HG03139 (cell line): ENCODE data around the gene DECR2.
"Not testable (repeated sequence)": the region's sequence is repeated elsewhere in the genome, so short reads cannot be mapped to it uniquely, and the experiment has no call there.

Experiments used
- ATAC-seq: cut with Tn5 transposase; IDR thresholded peaks from one replicate; pipeline ENCODE4 v1.9.1; 2021; ENCODE audit not compliant: unreplicated experiment

Gene DECR2, protein sequence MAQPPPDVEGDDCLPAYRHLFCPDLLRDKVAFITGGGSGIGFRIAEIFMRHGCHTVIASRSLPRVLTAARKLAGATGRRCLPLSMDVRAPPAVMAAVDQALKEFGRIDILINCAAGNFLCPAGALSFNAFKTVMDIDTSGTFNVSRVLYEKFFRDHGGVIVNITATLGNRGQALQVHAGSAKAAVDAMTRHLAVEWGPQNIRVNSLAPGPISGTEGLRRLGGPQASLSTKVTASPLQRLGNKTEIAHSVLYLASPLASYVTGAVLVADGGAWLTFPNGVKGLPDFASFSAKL

DNA sequence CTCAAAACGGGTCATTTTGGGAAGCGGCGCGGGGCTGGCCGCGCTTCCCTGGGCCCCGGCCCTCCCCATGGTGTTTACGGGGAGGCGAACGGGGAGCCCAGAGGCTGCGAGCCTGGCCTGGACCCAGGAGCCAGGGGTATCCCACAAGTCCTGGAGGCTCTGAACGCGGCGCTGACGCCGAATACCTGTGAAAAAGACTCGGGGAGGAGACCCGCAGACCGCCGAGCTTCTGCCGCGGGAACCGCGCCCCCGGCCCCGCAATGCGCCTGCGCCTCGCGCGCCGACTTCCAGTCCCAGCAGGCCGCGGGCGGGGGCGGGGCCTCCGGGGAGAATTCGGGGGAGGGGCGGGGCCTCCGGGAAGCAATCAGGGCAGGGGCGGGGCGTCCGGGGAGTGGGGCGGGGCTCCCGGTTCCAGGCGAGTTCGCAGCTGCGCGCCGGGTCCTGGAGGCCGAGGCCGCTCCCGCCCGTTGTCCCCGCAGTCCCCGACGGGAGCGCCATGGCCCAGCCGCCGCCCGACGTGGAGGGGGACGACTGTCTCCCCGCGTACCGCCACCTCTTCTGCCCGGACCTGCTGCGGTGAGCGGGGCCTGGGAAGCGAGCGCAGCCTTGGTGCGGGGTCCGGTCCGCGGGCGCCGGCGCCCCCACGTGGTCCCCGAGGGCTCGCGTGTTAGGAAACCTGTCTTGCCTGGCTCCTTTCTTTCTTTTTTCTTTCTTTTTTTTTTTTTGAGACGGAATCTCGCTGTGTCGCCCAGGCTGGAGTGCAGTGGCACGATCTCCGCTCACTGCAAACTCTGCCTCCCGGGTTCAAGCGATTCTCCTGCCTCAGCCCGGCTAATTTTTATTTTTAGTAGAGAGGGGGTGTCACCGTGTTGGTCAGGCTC lies at the start of gene DECR2:
DECR2 (plus strand) TSS at position 418 of the 881 bp plus-strand sequence; CDS start at position 497, 79 bp downstream.
- ATAC-seq: peak; percentile 45

DNA sequence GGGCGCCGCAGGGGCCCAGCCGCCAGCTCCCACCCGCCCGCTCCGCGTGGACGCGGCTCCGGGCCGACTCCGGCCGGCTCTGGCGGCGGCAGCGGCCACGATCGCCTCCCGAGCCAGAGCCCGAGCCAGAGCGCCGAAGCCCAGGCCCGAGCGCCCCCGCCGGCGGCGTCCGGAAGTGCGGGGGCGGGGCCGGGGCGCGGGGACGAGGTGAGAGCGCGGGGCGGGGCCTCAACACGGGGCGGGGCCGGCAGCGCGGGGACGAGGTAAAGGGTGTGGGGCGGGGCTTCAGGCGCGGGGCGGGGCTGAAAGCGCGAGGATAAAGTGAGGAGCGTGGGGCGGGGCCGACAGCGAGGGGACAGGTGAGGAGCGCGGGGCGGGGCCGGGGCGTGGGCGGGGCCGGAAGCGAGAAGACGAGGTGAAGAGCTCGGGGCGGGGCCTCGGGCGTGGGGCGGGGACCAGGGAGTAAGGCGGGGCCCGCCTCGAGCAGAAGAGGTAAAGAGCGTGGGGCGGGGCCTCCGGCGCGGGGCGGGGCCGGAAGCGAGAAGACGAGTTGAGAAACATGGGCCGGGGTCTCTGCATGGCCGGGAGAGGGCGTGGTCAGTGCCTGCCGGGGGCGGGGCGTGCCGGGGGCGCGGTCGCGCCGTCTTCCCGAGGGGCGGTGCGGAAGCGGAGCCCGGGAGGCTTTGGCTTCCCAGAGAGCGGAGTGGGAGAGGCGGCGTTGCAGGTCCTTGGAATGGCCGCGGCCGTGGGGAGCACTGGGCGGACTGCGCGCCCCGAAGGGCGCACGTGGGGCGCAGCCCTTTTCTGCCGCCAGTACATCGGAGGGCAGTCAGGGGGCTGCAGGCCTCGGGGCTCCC lies 48.9 kb upstream of the DECR2 start, which contains the start of gene AXIN1:
AXIN1 (minus strand) TSS at position 177 of the 857 bp plus-strand sequence. CDS start 5,698 bp downstream, outside the sequence.
- ATAC-seq: peak; percentile 54

DNA sequence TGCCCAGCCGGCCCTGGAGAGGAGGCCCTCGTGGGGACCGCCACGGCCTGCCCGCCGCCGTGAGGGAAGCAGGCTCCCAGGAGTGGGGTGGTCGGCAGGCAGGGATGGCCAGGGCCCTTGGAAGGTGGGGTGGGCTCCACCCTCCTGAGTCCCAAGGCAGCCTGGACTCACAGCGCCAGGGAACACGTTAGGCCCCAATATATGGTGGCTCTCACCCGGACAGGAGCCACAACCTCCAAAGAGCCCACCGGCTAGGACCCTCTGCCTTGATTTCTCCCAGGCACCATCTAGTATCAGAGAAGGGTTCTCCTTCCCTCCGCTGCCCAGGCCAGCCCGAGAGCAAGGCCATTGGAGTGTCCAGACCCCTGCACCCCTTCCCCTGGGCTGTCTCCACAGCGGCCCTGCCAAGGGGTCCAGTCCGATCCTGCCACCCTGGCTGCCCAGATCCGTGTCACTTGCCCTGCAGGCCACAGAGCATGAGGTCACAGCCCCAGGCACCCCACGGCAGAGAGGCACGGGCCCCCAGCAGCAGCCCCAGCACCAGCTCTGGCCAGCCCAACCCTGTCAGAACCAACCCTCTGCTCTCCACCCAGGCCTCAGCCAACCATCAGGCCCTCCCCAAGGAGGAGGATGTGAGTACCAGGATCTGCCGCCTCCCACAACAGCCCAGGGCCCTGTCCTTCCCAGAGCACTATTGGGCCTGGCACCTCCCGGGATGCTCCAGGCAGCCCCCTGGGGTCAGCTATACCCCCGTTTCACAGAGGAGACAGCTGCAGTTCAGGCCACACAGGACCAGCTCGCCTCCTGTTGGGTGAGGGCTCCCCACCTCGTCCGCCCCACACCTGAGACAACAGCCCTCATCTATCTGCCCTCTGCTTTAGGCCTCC lies 48.0 kb upstream of the DECR2 start:
- no peak for ATAC-seq

DNA sequence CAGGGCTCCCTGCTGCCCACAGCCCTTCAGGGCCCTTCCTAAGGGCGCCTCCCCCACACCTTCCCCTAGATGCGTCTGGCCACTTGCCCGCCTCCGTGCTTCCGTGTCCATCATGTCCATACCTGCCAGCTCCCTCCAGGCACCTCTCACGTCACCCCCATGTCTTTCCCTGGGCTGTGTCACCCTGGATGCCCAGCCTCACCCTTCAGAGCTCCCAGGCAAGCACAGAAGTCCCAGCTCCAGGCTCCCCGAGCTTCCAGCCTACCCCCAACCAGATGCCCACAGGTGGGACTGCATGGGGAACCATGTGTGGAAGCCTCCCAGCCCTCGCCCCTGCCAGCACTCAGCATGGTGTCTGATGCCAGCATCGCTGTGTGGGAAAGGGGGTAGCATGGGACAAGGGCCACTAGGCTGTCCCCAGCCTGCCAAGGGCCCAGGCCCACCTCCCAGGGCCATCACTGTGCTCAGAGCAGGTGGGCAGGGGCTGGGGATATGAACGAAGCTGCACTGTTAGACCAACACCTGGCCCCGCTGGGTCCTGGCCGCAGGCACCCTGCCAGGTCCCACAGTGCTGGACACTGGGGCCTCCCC lies 47.3 kb upstream of the DECR2 start:
- ATAC-seq: no peak

DNA sequence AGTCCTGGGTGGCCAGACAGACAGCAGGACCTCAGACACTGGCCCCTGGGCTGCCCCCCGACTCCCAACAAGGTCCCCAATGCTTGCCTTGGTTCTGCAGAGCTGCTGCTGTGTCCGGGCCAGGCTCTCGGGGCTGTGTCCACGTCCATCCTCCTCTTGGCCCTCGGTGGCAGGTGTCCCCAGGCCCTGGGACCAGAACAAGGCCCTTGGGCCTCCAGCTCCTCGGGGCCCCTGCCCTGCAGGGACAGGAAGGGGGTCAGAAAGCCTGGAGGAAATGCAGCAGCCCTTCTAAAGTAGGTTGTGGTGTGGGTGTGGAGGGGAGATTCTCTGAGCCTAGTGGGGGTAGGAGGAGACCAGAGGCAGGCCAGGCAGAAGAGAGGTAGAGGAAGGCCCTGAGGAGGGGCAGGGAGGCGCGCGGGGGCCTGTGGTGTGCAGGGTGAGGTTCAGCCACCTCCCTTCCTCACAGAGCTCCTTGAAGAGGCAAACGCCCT lies 46.7 kb upstream of the DECR2 start:
- no peak for ATAC-seq

DNA sequence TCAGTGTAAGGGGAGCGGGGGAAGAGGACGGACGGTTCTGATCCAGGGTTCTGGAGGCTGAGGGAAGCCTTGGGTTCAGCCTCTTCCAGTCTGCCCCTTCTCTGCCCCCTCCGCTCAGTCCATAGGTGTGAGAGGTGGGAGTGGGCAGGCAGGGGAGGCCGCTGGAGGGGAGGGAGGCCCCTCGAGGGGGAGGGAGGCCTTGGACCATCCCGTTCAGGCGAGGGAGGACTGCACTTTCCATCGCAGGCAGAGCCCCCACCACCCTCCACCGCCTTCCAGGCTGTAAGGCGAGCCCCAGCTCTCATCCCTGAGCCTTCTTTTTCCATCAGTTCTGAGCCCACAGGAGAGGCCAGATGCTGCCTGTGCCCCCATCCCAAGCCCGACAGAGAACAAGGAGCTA lies 44.9 kb upstream of the DECR2 start:
- ATAC-seq: no peak

DNA sequence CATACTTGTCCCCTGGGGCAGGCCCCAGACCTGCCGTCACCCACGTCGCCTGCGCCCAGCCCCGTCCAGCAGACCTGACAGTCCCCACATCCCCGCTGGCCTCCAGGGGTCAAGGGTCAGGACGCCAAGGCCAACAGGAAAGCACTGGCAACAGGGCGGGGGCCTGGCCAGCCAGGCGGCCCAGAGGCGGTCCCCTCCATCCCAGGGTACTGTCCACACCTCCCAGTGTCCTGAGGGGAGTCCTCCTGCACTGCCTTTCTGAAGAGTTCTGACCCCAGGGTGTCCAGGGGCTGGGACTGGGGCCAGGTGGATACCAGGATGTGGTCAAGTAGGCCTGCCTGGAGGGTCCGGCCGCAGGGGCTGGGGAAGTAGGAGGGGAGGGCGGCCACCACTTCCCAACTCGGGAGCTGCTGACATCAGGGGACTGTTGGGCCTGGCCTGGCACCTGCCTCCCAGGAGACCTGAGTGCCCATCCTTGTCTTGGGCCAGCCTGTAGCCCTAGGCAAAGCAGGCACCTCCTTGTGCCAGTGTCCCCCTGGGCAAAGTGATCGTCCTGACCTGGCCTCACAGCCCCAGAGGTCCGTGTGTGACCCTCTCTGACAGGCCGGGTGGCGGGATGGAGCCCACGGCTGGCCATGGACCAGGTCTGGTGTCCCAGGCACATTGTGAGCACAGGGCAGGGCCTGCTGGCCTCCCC lies 42.5 kb upstream of the DECR2 start:
- no peak for ATAC-seq

DNA sequence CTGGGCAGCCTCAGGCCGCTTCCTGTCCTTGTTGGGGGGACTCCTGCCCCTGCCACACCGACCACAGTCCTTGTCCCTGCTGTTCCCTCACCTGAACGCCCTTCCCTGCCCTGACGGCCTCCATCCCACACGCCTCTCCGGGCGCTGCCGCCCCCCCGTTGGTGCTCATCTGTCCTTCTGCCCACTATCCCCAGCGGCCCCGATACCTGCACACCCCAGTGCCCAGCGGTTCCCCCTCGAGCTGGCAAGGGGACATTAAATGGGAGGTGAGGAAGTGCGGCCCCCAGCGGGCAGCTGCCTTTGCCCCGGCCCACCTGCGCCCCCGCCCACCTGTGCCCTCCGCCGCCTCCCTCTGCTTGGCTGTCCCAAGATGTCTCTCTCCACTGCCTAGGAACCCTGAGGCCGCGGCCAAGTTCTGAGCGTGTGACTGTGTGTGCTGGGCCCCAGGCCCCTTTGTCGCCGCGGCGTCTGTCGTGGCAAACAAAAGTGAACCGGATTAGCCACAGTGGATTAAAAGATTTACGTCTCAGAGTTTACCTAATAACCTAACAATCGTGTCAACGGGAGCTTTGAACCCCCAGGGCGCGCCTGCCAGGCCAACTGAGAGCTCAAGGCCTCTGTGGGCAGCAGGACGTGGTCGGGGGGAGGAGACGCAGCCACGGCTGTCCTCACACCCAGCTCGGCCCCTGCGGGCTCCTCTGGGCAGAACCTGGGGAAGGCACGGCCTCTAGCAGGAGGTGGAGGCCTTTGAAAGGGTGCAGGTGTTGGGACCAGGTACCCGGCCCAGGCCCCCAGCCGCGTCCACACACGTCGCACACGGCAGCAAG lies 41.6 kb upstream of the DECR2 start:
- ATAC-seq: no peak

DNA sequence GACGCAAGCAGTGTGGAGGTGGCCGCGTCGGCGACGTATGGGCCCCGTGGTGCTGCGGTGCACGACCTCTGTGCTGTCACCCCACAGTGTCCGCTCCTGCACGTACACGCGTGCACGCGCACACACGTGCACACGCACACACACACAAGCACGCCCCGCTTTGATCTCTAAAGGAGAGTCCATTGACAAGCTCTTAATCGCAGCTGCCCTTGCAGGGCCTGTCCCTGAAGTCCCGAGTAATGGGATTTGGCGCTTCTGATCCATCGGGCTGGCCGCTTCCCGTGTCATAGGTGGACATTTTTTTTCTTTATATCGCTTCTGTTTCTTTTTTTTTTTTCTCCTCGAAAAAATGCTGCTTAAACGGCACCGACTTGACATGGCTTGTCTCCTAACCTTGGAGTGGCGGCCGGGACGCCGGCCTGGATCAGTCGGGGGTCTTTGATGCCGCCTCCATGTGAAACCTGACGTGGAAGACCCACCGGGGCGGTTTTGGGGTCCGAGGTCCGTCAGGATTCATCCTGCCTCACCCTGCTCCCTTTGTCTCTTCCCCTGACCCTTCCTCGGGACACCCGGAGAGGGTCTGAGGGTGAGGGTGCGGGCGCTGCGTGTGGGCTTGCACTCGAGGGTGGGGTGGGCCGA lies 40.9 kb upstream of the DECR2 start:
- no peak for ATAC-seq

DNA sequence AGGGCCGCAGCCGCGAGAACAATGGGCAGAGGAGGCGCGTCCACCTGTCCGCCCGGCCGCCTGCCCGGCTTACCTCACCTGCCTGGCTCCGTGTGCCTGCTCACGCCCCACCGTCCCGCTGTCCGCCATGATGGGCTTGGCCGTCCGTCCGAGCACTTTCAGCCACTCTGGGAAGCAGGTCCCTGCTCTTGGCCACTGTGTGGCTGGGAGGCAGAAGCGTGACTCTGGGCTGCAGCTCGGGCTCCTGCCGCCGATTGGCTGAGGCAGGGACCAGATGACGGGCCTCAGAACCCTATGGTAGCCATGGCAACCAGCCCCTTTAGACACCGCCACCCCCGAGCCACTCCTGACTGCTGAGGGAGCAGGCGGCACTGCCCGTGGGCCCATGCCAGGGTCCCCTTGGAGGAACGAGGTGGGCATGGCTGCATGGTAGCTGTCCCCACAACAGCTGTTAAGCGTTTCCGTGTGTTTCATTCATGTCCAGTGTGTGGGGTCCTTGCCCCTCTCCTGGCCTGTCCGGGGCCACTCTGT lies 40.3 kb upstream of the DECR2 start:
- no peak for ATAC-seq

DNA sequence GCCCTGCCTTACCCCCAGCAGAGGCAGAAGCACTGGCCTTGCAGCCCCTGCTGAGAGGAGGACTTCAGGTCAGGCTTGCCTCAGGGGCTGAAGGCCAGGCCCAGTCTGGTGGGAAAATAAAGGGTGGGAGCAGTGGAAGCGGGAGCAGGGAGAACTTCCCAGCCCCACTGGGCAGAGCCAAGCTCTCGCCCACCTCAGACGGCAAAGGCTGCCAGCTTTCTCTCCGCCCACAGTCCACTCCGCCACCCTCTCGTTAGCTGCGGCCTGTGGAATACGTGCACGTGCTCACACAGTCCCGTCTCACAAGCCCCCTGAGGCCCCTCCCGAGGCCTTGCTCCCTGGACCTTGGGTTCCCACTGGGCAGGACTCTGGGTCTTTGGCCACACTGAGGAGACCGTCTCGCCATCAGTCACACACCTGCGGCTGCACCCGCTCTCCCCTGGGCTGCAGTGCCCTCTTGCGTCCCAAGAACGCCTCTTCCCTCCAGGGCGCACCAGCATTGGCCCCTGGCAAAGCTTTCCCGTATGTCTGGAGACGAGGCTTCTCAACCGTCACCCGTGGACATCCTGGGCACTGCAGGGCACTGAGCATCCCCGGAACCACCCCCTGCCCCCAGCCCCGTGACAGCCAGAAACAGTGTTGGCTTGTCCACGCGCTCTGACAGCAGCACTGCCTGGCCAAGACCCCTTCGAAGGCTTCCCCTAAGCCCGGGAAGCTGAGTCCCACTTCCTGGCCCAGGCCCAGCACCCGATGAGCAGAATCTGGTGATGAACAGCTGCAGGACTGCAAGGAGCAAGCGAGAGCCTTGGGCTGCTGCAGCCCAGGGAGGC lies 39.6 kb upstream of the DECR2 start:
- no peak for ATAC-seq

DNA sequence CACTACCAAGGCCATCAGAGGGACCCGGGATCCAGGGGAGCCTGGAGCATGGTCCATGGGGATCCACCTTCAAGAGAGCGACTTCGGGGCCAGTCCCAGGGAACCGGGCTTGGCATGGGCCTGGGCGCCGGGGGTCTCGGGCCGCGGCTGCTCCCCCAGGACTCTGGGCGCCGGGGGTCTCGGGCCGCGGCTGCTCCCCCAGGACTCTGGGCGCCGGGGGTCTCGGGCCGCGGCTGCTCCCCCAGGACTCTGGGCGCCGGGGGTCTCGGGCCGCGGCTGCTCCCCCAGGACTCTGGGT lies 39.0 kb upstream of the DECR2 start:
- not testable (repeated sequence) for ATAC-seq

DNA sequence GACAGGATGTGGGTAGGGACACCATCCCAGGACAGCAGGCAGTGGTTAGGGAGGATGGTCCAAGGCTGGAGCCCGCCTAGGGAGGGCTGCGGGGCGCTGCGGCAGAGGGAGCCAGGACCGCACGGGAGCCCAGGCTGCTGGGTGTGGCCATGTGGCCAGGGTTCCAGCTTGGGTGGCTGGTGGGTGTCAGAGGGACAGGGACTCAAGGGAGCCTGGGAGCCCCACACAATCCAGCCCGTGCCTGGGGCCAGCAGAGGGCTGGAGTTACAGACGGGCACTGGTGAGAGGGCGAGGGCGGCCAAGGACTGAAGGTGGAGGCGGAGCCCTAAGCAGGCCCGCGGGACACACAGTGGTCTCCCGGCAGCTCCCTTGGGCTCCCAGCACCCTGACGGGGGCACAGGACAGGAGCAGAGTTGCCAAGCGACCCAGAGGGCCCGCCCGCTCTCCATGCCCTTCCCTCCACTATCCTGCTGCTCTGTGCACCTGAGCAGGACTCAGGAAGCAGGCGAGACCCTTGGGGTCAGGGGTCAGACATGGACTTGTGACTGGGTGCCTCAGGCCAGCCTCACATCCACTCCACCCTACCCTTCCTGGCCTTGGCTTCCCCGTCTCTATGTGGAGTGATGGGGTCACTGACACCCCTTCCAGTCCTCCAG lies 38.4 kb upstream of the DECR2 start:
- no peak for ATAC-seq

DNA sequence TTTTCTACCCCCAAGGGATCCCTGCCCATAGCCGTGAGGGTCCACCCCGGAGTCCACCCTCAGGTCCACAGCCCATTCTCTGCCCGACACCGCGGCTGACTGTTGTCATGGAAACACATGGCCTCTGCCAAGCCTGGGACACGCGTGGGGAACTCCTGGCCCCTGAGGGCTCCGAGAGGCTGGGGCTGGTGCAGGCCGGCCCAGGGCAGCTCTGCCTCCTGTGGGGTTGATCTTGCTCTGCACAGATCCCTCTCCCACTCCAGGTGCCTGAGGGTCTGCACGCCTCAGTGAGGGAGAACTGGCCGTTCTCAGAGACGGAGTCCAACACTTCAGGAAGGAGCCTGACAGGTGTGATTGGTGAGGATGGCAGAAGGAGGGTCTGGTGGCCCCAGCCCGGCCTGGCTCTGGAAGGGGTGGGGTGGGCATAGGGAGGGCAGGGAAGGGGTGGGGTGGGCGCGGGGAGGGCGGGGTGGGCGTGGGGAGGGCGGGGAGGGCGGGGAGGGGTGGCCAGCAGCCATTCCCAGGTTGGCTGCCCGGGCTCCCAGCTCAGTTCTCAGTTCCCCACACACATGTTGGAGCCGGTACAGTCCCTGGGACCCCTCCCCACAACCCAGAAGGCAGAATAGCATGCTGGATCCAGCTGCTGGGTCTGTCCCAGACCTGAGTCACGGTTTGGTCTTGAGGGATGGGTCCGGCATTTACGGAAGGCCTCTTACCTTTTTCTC lies 37.8 kb upstream of the DECR2 start:
- ATAC-seq: no peak

DNA sequence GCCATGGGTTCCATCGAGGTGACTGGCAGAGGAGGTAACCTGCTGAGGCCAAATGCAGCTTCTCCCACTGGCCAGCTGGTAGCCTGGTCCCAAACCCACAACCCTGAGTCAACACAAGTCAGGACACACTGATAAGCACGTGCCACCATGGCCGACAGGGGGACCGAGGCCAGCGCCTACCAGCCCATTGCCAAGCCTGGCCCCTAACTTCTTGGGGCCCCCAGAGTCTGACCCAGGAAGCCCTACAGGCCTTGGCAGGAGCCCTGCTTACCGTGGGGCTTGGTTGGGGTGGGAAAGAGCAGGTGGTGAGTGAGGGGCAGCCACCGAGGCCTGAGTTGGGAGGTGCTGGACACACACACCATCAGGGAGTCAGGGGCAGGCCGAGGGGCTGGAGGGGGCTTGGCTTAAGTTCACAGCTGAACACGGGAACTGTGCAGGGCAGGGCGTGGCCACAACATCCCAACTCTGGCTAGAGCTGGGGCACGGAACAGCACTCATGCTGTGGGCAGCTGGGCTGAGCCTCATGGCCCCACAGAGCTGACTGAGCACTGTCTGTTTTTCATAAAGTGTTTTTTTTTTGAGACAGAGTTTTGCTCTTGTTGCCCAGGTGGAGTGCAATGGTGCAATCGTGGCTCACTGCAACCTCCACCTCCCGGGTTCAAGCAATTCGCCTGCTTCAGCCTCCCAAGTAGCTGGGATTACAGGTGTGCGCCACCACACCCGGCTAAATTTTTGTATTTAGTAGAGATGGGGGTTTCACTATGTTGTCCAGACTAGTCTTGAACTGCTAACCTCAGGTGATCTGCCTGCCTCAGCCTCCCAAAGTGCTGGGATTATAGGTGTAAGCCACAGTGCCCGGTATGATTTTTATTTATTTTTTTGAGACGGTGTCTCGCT lies 36.8 kb upstream of the DECR2 start:
- no peak for ATAC-seq
